HG03045 (cell line): Measurements from ENCODE around the gene VPS9D1.

Experiments
- ATAC-seq: cut with Tn5 transposase; IDR thresholded peaks from one replicate; pipeline ENCODE4 v1.9.1; 2021; ENCODE audit warnings: mild to moderate bottlenecking, moderate library complexity; ENCODE audit not compliant: unreplicated experiment

VPS9D1 gene

DNA sequence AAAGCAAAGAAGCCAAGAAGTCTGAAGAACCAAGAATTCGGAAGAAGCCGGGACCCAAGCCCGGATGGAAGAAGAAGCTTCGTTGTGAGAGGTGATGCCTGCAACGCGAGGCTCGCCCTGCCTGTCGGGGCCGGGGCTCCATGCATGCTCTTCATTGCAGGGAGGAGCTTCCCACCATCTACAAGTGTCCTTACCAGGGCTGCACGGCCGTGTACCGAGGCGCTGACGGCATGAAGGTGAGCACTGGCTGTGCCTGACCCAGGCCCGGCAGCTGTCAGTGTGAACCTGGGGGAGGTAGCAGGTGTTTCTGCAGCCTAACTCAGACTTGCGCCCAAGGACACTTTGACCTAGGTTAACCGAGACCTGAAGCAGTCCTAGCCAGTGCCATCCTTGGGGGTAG lies 12.6 kb upstream of the VPS9D1 start:
- no peak for ATAC-seq

DNA sequence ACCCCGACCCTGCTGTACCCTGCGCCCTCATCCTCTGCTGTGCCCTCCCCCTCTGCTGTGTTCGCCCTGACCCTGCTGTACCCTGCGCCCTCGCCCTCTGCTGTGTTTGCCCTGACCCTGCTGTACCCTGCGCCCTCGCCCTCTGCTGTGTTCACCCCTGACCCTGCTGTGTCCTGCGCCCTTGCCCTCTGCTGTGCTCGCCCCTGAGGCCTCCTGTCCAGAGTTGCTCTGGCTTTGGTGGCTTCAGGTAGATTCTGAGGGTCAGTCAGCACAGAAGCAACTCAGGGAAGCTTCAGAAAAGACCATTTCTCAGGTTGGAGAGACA lies 12.2 kb upstream of the VPS9D1 start:
- ATAC-seq: no peak

- no peak for ATAC-seq
These were observed 11.6 kb upstream of the VPS9D1 start for GRCh38 chr16:89732142-89732917.

DNA sequence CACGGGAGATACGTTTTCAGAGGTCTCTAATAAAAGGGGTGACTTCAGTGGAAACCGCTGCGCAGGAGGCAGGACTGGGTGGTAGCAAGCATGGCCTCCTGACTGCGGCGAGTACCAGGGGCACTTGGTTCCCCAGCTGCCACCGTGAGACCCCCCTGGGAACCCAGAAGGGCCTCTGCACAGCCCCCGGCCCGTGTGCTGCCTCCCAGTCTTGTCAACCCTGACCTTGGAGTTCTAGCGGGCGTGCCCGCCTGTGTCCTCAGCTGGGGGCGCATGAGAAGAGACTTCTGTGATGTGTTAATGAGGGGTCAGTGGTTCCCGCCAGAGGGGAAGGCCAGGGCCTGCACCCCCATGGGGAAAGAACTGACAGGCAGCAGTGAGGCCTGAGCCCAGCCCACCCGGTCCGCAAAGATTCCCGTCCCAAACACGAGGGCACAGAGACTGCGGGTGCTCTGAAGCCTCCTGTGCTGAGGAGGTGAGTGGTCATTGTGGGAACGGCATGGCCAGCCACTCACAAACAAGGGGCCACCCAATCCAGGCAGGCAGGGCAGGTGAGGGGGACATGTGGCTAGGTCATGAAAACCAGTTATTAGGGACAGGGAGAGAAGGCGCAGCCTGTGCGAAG lies 10.0 kb upstream of the VPS9D1 start:
- ATAC-seq: no peak

GRCh38 chr16:89729863-89730593 lies 9.3 kb upstream of the VPS9D1 start:
- no peak for ATAC-seq

DNA sequence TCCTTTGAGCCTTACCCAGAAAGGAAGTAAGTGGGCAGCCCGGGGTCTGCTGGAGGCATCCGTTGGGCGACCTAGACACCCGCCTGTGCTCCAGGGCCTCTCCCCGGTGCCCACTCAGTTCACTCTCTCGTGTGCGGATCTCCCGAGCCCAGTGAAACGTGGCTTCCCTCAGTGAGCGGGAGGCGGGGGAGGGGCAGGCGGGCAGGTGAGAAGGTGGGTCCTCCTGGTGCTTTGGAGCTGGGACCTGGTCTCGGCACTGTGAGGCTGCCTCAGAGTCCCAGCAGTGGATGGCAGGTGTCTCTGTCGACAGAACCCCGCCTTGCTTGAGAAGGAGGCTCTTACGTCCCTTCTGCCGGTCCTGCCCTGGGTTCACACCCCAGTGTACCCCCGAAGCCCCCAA lies 8.6 kb upstream of the VPS9D1 start:
- no peak for ATAC-seq

GRCh38 chr16:89727406-89728120 lies 6.9 kb upstream of the VPS9D1 start:
- no peak for ATAC-seq

- no peak for ATAC-seq
These were observed 2.9 kb upstream of the VPS9D1 start for GRCh38 chr16:89723279-89724250.

DNA sequence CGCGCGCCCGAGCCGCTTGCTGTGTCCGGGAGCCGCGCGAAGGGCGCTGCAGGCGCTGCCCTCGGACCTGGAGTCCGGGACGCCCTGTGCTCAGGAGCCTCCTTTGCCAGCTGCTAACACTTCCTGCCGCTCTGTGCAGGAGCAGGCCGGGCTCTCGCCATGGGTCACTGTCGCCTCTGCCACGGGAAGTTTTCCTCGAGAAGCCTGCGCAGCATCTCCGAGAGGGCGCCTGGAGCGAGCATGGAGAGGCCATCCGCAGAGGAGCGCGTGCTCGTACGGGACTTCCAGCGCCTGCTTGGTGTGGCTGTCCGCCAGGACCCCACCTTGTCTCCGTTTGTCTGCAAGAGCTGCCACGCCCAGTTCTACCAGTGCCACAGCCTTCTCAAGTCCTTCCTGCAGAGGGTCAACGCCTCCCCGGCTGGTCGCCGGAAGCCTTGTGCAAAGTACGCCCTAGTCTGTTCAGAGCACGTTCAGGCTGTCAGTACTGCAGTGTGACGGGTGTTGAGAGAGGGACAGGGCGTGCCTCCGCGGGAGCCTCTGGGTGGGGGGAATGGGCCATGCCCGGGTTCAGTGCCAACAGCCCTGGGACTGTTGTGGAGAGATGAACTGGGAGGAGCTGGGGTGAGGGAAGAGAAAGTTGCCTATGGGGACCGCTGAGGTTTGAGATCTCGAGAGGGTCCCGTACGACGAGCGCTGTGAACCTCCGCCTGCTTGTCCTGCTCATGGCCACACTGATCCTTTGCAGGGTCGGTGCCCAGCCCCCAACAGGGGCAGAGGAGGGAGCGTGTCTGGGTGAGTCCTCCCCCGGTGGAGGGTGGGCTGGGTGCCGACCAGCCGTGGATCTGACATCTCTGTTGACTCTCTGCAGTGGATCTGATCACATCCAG lies 1.9 kb upstream of the VPS9D1 start:
- ATAC-seq: no peak

DNA sequence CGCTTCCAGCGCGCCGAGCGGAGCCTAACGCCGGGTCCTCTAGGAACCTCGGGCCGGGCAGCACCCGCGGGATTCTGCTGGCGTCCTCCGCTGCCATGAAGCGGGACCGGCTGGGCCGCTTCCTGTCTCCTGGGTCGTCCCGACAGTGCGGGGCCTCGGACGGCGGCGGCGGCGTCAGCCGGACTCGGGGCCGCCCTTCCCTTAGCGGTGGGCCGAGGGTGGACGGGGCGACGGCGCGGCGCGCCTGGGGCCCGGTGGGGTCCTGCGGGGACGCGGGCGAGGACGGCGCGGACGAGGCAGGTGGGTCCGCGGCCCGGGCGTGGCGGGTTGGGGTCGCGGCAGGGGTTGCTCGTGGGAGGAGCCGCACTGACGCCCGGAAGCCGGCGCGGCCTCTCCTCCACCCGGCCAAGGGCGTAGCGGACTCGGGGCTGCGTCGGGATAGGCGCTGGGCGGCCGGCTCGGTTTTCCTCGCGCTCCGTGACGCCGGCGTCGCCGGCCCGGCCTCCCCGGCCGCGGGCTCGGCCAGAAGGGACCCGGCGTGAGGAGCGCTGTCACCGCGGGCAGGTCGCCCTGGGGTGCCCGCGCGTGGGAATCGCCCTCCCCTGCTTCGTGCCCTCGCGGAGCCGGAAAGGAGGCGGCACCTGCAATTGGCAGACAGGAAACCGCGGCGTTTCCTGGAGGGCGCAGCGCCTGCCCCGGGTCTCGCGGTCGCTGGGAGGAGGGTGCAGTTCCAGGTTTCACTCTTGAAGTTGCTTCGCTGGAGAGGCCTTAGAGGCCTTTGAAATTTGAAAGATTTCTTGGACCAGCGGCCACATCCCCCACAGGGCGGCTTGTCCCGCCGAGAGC lies 1.1 kb upstream of the VPS9D1 start:
- ATAC-seq: peak; percentile 31

DNA sequence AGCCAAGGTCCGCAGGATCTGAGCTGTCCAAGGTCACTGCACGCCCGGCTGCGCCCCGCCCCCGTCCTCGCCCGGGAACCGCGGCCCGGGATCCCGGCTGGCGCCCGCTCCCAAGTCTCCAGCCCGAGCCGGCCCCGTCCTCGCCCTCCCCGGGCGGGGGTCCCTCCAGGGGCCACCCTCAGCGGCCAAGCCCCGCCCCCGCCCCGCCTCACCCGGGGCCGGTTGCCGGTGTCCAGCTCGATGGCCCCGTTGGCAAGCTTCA lies 216 bp downstream of the VPS9D1 start:
- ATAC-seq: peak; percentile 22

GRCh38 chr16:89717688-89718505 lies 2.8 kb downstream of the VPS9D1 start:
- ATAC-seq: no peak

GRCh38 chr16:89716916-89717687 lies 3.6 kb downstream of the VPS9D1 start:
- no peak for ATAC-seq

DNA sequence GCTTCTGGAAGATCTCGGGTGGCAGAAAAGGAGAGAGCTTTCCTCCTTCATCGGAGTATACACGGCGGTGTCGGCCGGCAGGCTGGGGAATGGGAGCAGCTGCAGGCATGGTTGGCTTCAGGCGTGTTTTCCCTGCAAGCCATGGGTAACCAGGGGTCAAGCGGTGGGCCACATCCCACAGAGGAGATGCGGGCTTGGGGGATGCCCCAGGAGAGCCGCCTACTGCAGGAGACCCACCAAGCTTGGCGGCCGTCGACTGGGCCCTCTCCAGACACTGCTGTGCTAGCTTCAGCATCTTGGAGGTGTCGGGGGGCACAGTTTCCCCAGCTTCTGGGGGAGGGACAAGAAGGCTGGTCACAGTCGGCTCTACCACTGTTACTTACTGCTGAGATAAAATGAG lies 4.2 kb downstream of the VPS9D1 start:
- no peak for ATAC-seq

DNA sequence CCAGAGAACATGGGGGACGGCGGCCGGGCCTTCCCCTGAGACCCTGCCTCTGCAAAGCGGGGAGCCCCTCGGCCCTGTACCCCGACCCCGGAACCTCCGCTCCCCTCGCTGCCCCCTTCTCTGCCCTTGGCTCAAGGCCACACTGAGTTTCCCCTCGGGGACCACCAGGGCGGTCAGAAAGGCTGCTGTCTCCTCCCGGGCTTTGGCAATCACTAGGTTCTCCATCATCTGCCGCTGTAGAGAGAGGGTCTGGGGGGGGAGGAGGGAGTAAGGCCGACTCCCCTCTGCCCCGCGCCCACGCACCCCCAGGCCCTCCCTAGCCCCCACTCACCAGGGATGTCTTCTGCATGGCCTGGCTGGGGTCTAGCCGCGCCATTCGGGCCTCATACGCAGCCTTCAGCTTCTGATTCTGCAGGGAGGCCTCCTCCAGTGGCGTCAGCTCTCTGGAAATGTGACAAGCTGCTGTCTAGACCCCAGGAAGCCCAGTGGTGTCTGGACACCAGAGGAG lies 8.4 kb downstream of the VPS9D1 start:
- no peak for ATAC-seq

GRCh38 chr16:89711601-89712273 lies 9.0 kb downstream of the VPS9D1 start:
- no peak for ATAC-seq
